Measurements from ENCODE around the gene AMY2B.
"Not testable (repeated sequence)": the region's sequence is repeated elsewhere in the genome, so short reads cannot be mapped to it uniquely, and the experiment has no call there.

AMY2B gene

DNA sequence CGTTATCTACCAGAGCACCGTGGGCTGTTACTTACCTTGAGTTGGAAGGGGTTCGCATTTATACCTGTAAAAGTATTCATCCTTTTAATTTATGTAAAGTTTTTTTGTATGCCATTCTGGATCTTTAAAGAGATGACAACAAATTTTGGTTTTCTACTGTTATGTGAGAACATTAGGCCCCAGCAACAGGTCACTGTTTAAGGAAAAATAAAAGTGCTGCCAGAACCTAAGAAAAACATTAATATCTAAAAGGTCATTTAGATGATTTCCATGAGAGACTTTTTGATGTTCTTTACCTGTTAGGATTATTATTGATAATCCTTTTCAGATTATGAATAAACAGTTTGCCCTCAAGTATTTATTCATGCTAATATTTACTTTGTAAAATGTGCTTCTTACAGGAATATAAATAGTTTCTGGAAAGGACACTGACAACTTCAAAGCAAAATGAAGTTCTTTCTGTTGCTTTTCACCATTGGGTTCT, 45.6 kb downstream of the AMY2B start, which contains the start of gene AMY2A:
Gene AMY2A (plus strand): TSS at position 434 of the 484 bp plus-strand sequence. CDS start 14 bp downstream, at position 448.
- H3K4me3 ChIP-seq (ENCODE audit: low read depth, low read length) = not testable (repeated sequence)

DNA sequence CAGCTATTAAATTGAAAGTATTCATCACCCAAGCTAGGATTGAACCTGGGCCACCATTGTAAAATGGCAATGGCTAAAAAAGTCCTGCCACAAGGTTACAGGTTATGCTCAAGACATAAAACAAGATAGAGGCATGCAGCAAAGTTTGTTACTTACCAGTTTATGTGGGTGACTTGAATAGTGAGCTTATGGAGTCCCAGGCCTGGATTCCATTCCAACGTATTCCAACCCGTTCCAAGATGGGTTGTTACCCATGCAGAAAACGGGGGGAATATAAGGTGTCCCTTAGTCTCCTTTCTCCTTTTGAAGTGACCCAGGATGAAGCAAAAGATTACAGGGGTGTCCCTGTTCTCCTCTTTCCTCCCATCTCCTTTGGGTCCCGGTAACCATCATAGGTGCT, 56.0 kb downstream of the AMY2B start:
- H3K4me3 ChIP-seq (ENCODE audit: low read depth, low read length) = not testable (repeated sequence)

Measured in iPS-11a (cell line).